ENCODE results near the gene CBX3. TPM values are rescaled to one million over a fixed set of nuclear protein-coding genes. Genes with fewer than 3 reads are reported as not detected.

Gene CBX3
- total RNA-seq: 194 TPM

GRCh38 chr7:26201247-26202018 lies at the start of gene CBX3:
Gene CBX3, plus strand, starts transcription at chr7:26201745. Its CDS starts 1,254 bp downstream, at chr7:26202999.

GRCh38 chr7:26151953-26152781 lies 49.4 kb upstream of the CBX3 start, which contains the start of gene NFE2L3:
Gene NFE2L3, plus strand, starts transcription at chr7:26152198. Its CDS starts 301 bp downstream, at chr7:26152499.

GRCh38 chr7:26200444-26201246 lies 900 bp upstream of the CBX3 start, which contains the start of gene HNRNPA2B1:
Gene HNRNPA2B1, minus strand, starts transcription at chr7:26200746. Its CDS starts 169 bp downstream, at chr7:26200577.

Other genes starting within 250 kb of the CBX3 start
- gene NFE2L3, start 49.5 kb upstream of the CBX3 start, total RNA-seq: 3.7 TPM
- 359 TPM for gene HNRNPA2B1, start 999 bp upstream of the CBX3 start, total RNA-seq
- gene SNX10, start 90.1 kb downstream of the CBX3 start, total RNA-seq: 28.5 TPM

Measured in camera-type eye (tissue), 1 donor.